HG02763 (cell line): ENCODE measurements around the gene MFAP2.
"Not testable (repeated sequence)": the region's sequence is repeated elsewhere in the genome, so short reads cannot be mapped to it uniquely, and the experiment has no call there.

Experiments used
- ATAC-seq: cut with Tn5 transposase; IDR thresholded peaks from one replicate; pipeline ENCODE4 v1.9.1; 2021; ENCODE audit warnings: mild to moderate bottlenecking, moderate library complexity; ENCODE audit not compliant: unreplicated experiment

MFAP2 gene

GRCh38 chr1:16933945-16934344 is 46.5 kb downstream of the MFAP2 start:
- not testable (repeated sequence) for ATAC-seq

- not testable (repeated sequence) for ATAC-seq
Measured at GRCh38 chr1:16931206-16931934, 49.0 kb downstream of the MFAP2 start.

DNA sequence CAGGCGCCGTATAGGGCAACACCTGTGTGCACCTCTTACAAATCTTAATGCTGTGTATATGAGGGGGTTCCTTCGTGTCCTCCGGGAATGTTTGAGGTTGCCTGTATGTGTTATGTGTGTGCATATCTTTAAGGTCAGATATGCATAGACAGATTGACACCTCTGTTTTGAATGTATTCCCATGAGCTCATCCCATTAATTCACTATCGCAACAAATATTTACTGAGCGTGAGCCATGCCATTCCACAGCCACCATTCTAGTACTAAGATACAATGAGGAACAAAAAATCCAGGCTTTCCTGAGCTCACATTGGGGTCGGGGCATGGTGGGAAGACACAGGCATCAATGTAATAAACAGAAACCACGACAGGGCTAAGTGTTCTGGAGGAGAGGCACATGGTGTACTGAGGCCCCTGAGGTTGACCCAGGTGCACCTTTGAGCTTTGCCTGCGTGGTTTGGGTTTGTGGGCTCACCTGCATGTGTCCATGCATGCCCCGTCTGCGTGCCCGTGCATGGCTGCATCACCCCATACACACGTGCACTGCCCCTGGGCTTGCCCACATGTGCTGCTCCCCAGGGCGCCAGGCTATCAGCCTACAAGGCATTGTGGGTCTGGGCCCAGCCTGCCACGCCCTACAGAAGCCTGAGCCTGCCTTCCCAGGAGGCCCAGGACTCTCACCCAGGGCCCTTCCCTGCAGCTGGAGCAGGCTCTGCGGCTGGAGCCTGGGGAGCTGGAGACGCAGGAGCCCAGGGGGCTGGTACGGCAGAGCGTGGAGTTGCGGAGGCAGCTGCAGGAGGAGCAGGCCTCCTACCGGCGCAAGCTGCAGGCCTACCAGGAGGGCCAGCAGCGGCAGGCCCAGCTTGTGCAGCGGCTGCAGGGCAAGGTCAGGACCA is 51.0 kb downstream of the MFAP2 start:
- not testable (repeated sequence) for ATAC-seq

DNA sequence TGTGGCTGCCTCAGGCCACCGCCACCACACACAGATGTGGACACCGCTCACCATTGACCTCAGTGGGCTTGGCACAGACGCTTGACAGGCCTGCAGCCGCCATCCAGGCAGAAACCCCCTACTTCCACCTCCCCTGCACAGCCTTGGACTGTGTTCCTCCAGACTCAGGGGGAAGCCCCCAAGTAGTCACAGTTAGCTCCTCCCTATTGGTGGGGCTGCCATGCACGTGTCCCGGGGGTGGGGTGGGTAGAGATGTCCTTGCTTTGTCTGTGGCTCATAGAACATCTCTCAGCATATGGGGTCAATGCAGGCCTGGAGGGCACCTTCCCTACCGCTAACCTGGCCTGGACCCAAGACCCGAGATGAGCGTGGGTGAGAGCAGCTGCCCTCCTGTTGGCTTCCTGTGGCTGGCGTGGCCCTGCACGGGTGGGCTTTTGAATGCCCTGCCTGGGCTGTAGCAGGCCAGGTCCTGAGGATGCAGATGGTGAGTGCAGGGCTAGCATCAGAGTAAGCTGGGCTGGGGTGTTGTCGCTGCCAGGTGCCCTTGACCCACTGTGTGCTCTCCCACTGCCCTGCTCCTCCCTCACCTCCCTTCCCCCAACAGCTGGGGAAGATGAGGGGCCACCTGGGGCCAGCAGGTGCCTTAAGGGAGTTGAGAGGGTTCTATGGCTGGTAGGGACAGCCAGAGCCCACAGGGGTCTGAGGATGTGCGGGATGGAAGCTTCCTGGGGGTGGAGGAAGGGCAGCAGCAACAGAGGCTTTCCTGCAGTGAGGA is 52.5 kb downstream of the MFAP2 start:
- no peak for ATAC-seq

DNA sequence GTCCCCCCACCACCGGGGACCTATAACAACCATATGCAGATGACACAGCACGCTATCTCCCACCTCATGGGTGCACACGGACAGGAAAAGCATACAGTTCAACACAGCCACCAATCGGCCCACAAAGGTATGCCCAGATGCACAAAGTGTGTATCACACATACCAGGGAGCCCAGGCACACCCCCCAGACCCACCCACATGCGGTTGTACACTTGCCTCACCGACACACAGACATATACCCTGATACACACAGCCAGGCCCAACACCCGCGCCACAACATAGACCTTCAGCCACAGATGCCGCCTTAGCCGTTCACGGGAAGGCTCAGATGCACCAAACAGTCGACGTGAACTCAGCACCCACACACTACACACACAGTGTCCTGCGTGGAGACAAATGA is 53.2 kb downstream of the MFAP2 start:
- no peak for ATAC-seq

DNA sequence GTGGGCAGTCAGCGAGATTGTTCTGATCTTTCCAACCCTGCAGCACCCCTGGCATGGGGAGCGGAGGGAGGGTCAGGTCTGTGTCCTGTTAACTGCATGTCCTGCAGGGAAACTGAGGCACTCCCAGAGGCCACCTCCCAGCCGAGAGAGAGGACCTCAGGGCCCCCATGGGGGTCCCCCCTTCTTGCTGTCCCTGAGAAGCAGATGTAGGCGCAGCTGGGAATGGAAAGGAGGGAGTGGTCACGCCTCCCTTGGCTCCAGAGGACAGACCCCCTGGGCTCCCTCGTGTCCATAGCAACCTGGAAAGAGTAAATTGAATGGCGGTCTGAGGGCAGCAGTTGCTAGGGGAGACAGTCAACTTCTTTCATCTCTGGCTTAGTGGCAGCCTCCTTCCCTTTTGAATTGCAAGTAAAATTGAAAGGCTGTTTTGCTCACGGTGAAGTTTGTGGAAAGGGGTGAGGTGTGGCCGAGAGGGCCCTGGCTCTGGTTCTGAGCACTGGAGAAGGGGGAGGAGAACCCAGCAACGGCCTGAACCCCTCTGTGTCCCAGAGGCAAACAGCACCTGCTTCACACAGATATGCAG is 53.8 kb downstream of the MFAP2 start:
- no peak for ATAC-seq

DNA sequence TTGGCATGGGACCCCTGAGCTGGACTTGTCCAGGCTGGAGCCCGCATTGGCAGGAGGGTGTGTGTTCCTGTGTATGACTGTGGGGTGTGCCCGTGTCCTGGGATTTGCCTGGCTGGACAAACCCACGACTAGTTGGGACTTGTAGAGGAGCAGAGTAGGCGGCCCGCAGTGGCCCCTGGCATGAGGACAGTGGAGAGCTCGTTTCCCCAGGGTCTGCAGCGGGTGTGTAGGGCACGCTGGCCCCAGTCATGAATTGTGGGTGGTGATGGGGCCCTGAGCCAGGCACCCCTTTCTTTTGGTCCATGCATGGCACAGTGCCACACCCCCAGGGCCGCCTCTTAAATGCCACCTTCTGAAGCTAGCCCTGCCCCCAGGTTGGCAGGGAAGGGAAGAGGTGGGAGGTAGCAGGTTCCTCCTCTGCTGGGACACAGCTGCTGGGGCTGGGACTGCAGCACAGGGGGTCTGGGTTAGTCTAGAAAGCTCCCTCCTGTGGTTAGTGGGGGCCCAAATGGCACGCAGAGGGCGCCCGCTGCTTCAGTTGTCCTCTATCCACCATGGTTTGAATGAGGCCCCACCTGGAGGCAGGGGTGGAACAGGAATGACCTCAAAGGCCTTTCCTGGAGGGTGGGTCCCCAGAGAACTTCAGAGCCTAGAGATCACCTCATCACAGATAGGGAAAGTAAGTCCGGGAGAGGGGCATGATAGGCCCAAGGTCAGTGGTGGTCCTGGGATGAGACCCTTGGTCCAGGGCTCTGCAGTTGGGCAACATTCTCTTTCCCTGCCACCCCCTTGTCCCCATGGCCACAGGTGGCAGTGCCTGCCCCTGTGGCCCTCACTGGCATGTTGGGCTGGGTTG is 54.6 kb downstream of the MFAP2 start:
- no peak for ATAC-seq

- ATAC-seq, result no peak
Measured at GRCh38 chr1:16924919-16925477, 55.4 kb downstream of the MFAP2 start.
